CD4-positive, alpha-beta memory T cell (primary cell): ENCODE data around the gene DEPDC7. TPM values are rescaled to one million over a fixed set of nuclear protein-coding genes. Genes with fewer than 3 reads are reported as not detected.

ENCODE experiments used
- CTCF ChIA-PET: fragments of 350-600 bp; sonication (Branson Sonifier 250); formaldehyde crosslinking; loops from one replicate; lab custom pipeline; 2021; ENCODE audit warnings: inconsistent platforms; ENCODE audit not compliant: partially characterized antibody; lab: Charles Lee
- POLR2A ChIA-PET: fragments of 350-600 bp; sonication (Branson Sonifier 250); formaldehyde crosslinking; loops from one replicate; lab custom pipeline; 2021; ENCODE audit not compliant: partially characterized antibody; lab: Charles Lee
- DNase-seq, 5 donors: peaks; one replicate each; pipeline versions ENCODE4 v3.0.0 to v3.0.0-alpha.2; 2020 to 2022; ENCODE audit warnings: mixed read lengths in 1 of 5
- H3K27ac ChIP-seq: one replicate; pipeline ENCODE4 v1.7.0; 2013; ENCODE audit warnings: low read depth, low read length
- H3K27me3 ChIP-seq: 2 replicates; pipeline ENCODE4 v1.7.0; 2013; ENCODE audit warnings: mild to moderate bottlenecking, low read length, moderate library complexity; ENCODE audit not compliant: insufficient read depth
- H3K36me3 ChIP-seq: 2 replicates; pipeline ENCODE4 v1.7.0; 2013; ENCODE audit warnings: mild to moderate bottlenecking, low read length, moderate library complexity; ENCODE audit not compliant: insufficient read depth
- H3K4me1 ChIP-seq: 2 replicates; pipeline ENCODE4 v1.7.0; 2013; ENCODE audit warnings: mild to moderate bottlenecking, low read length, moderate library complexity; ENCODE audit not compliant: insufficient read depth
- H3K4me3 ChIP-seq, 2 donors: one replicate each; pipeline ENCODE4 v1.7.0; 2013; ENCODE audit warnings: low read length in 2 of 2, mild to moderate bottlenecking in 1 of 2
- H3K9me3 ChIP-seq, 2 donors: one replicate each; pipeline ENCODE4 v1.7.0; 2013; ENCODE audit warnings: low read length in 2 of 2, control low read depth in 1 of 2; ENCODE audit not compliant: control insufficient read depth in 1 of 2
- H3K27ac Mint-ChIP-seq, 7 donors: one replicate each; pipeline ENCODE4 v1.8.0; 2020 to 2021; ENCODE audit warnings: mixed read lengths in 7 of 7, mild to moderate bottlenecking in 6 of 7, inconsistent platforms in 3 of 7, moderate library complexity in 3 of 7
- H3K27me3 Mint-ChIP-seq, 2 donors: one replicate each; pipeline ENCODE4 v1.8.0; 2020 to 2021; ENCODE audit warnings: mixed read lengths in 2 of 2
- H3K36me3 Mint-ChIP-seq, 2 donors: one replicate each; pipeline ENCODE4 v1.8.0; 2020 to 2021; ENCODE audit warnings: mixed read lengths in 2 of 2, inconsistent platforms in 1 of 2, mild to moderate bottlenecking in 1 of 2
- H3K4me1 Mint-ChIP-seq, 4 donors: one replicate each; pipeline ENCODE4 v1.8.0; 2020 to 2021; ENCODE audit warnings: mixed read lengths in 4 of 4, mild to moderate bottlenecking in 1 of 4
- H3K4me3 Mint-ChIP-seq, 8 donors: one replicate each; pipeline ENCODE4 v1.8.0; 2020 to 2021; ENCODE audit warnings: mixed read lengths in 8 of 8, mild to moderate bottlenecking in 7 of 8, moderate library complexity in 6 of 8, inconsistent platforms in 3 of 8
- H3K9me3 Mint-ChIP-seq, 8 donors: one replicate each; pipeline ENCODE4 v1.8.0; 2020 to 2021; ENCODE audit warnings: mixed read lengths in 8 of 8, mild to moderate bottlenecking in 5 of 8, inconsistent platforms in 3 of 8, moderate library complexity in 1 of 8
- intact Hi-C: fragments of 100-400 bp; cut with micrococcal nuclease; formaldehyde crosslinking; loops from one replicate; pipeline ENCODE4 v1.15.1; 2023
- polyA plus RNA-seq, 2 donors: library from polyadenylated mRNA; unstranded; fragments of 300-500 nt; fragmentation: Illumina TruSeq; gene quantifications; one replicate each; pipeline ENCODE4 v1.2.3, GENCODE V29; 2021
- total RNA-seq, 2 experiments: library from RNA; stranded (reverse); gene quantifications; one replicate each; pipeline ENCODE4 v1.2.3, GENCODE V29; 2021

Gene DEPDC7
- total and polyA plus RNA-seq, 4 experiments from 2014 or later: 0.37 to 1.9 (median 1.0) TPM

DNA sequence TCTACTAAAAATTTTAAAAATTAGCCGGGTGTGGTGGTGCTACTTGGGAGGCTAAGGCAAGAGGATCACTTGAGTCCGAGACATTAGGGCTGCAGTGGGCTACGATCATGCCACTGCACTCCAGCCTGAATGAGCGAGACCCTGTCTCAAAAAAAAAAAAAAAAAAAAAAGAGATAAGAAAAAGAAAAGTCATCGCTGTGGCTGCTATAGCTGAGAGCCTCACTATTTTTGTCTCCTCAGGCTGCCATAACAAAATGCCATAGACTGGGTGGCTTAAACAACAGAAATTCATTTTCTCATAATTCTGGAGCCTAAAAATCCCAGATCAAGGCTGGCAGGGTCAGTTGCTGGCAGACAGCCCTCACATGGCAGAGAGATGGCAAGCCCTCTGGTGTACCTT lies 30.1 kb upstream of the DEPDC7 start:
- no peak overlapping the region for H3K27ac Mint-ChIP-seq
- Histone ChIP-seq H3K27me3 (no peaks in the 10 kb centered on the region), H3K9me3 (no peaks in the 10 kb centered on the region), H3K4me3 (no peak overlapping the region), H3K27ac (no peak overlapping the region), H3K4me1 (no peaks in the 10 kb centered on the region), H3K36me3 (no peaks in the 10 kb centered on the region)
- H3K4me1 Mint-ChIP-seq: no peaks in the 10 kb centered on the region
- intact Hi-C loops: no loop called here
- peaks cover 0 to 3% (median 0%) of the 10 kb centered on the region in 8 donors for H3K9me3 Mint-ChIP-seq
- CTCF ChIA-PET: interaction anchor here (0.7 to 1.4 kb wide), 2 partner anchors 16 to 80 kb away, joined by 3 read pairs; no protein-coding TSS in a partner anchor
- no peaks in the 10 kb centered on the region for H3K27me3 Mint-ChIP-seq
- H3K36me3 Mint-ChIP-seq: no peaks in the 10 kb centered on the region
- DNase-seq: no peak
- POLR2A ChIA-PET: no interaction called here
- H3K4me3 Mint-ChIP-seq: no peak overlapping the region

DNA sequence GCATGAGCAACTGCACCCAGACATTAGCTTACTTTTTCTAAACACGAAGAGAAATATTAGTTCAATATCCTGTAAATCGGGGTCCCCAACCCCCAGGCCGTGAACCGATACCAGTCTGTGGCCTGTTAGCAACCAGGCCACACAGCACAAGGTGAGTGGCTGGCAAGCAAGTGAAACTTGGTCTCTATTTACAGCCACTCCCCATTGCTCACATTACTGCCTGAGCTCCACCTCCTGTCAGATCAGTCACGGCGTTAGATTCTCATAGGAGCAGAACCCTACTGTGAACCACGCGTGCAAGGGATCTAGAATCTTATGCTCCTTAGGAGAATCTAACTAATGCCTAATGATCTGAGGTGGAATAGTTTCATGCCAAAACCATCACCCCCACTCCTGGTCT lies 27.8 kb upstream of the DEPDC7 start:
- POLR2A ChIA-PET: no interaction called here
- no peaks in the 10 kb centered on the region for H3K36me3 Mint-ChIP-seq
- intact Hi-C loops: no loop called here
- DNase-seq: no peak
- Histone ChIP-seq H3K36me3 (no peaks in the 10 kb centered on the region), H3K4me3 (no peak overlapping the region), H3K9me3 (no peaks in the 10 kb centered on the region), H3K27me3 (no peaks in the 10 kb centered on the region), H3K4me1 (no peaks in the 10 kb centered on the region), H3K27ac (no peak overlapping the region)
- no peaks in the 10 kb centered on the region for H3K4me1 Mint-ChIP-seq
- H3K27ac Mint-ChIP-seq: no peak overlapping the region
- H3K4me3 Mint-ChIP-seq: no peak overlapping the region
- no peaks in the 10 kb centered on the region for H3K27me3 Mint-ChIP-seq
- peaks cover 0 to 14% (median 7%) of the 10 kb centered on the region in 8 donors for H3K9me3 Mint-ChIP-seq
- CTCF ChIA-PET: no interaction called here

DNA sequence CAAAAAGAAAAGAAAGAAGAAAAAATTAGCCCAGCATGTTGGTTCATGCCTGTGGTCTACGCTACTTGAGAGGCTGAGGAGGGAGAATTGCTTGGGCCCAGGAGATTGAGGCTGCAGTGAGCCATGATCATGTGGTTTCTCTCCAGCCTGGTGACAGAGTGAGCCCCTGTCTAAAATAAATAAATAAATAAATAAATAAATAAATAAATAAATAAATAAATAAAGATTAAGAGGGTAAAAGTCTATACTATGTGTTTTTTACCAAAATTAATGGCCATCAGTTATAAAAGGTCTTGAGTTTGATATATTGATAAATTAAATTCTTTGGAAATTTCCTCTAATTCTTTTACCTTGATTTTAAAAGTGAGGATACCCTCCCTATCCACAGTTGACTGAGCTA lies 25.2 kb upstream of the DEPDC7 start:
- ChIA-PET CTCF (no interaction called here), POLR2A (no interaction called here)
- Mint-ChIP-seq H3K4me3 (no peak overlapping the region), H3K27me3 (no peaks in the 10 kb centered on the region), H3K36me3 (no peaks in the 10 kb centered on the region), H3K9me3 (peaks cover 0 to 14% (median 8%) of the 10 kb centered on the region in 8 donors), H3K4me1 (no peaks in the 10 kb centered on the region), H3K27ac (no peak overlapping the region)
- no peak for DNase-seq
- Histone ChIP-seq H3K36me3 (no peaks in the 10 kb centered on the region), H3K27ac (no peak overlapping the region), H3K4me1 (no peaks in the 10 kb centered on the region), H3K27me3 (no peaks in the 10 kb centered on the region), H3K4me3 (no peak overlapping the region), H3K9me3 (no peaks in the 10 kb centered on the region)
- intact Hi-C loops: no loop called here

DNA sequence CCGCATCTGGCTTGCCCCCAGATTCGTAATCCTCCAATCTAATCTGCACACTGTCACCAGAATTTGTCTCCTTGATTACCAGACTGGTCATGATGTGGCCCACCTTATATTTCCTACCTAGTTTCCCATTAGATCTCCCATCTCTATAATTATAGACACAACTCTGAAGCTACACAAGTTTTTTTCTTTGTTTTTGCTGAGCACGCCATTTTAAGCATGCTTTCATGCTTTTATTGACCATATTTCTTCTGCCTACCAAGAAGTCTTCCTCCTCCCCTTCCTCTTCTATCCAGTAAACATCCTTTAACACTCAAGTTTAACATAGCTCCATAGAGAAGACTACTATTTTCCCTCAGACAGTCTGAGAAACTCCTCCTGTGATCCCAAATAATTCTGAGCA lies 24.3 kb upstream of the DEPDC7 start:
- ChIA-PET CTCF (no interaction called here), POLR2A (no interaction called here)
- Histone ChIP-seq H3K27ac (no peak overlapping the region), H3K27me3 (no peaks in the 10 kb centered on the region), H3K4me3 (no peak overlapping the region), H3K4me1 (no peaks in the 10 kb centered on the region), H3K9me3 (no peaks in the 10 kb centered on the region), H3K36me3 (no peaks in the 10 kb centered on the region)
- Mint-ChIP-seq H3K27me3 (no peaks in the 10 kb centered on the region), H3K36me3 (no peaks in the 10 kb centered on the region), H3K4me1 (no peaks in the 10 kb centered on the region), H3K27ac (no peak overlapping the region), H3K4me3 (no peak overlapping the region), H3K9me3 (peaks cover 0 to 14% (median 8%) of the 10 kb centered on the region in 8 donors)
- DNase-seq: no peak
- intact Hi-C loops: no loop called here

DNA sequence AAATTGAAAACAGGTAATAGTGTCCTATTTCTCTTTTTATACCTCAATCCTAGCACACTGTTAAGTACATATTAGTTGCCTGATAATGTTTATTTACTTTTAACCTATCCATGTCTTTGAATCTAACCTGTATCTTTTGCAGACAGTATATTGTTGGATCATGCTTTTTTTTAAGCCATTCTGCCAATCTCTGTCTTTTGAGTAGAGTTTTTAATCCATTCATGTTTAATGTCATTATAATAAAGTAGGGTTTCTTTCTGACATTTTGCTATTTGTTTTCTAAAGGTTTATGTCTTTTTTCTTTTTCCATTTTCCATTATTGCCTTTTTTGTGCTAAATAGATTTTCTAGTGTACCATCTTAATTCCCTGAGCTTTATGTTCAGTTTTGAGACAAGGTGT lies 23.8 kb upstream of the DEPDC7 start:
- Mint-ChIP-seq H3K4me3 (no peak overlapping the region), H3K4me1 (no peaks in the 10 kb centered on the region), H3K27me3 (no peaks in the 10 kb centered on the region), H3K9me3 (peaks cover 0 to 14% (median 8%) of the 10 kb centered on the region in 8 donors), H3K27ac (no peak overlapping the region), H3K36me3 (no peaks in the 10 kb centered on the region)
- H3K9me3 ChIP-seq: no peaks in the 10 kb centered on the region
- no peaks in the 10 kb centered on the region for H3K4me1 ChIP-seq
- intact Hi-C loops: no loop called here
- DNase-seq: no peak
- no peaks in the 10 kb centered on the region for H3K36me3 ChIP-seq
- POLR2A ChIA-PET: no interaction called here
- no peak overlapping the region for H3K27ac ChIP-seq
- CTCF ChIA-PET: no interaction called here
- H3K4me3 ChIP-seq: no peak overlapping the region
- no peaks in the 10 kb centered on the region for H3K27me3 ChIP-seq

- peaks cover 5 to 14% (median 8%) of the 10 kb centered on the region in 8 donors for H3K9me3 Mint-ChIP-seq
- ChIA-PET POLR2A (no interaction called here), CTCF (no interaction called here)
- no peak overlapping the region for H3K4me3 Mint-ChIP-seq
- peaks cover 7 to 10% of the 10 kb centered on the region in 2 donors for H3K27me3 Mint-ChIP-seq
- H3K36me3 Mint-ChIP-seq: no peaks in the 10 kb centered on the region
- H3K4me3 ChIP-seq: no peak overlapping the region
- peaks cover 8% of the 10 kb centered on the region for H3K4me1 ChIP-seq
- H3K27ac Mint-ChIP-seq: no peak overlapping the region
- H3K27ac ChIP-seq: no peak overlapping the region
- H3K27me3 ChIP-seq: no peaks in the 10 kb centered on the region
- no peaks in the 10 kb centered on the region for H3K9me3 ChIP-seq
- H3K36me3 ChIP-seq: no peaks in the 10 kb centered on the region
- peaks cover 6 to 13% (median 8%) of the 10 kb centered on the region in 4 donors for H3K4me1 Mint-ChIP-seq
- no peak for DNase-seq
- intact Hi-C loops: loop anchor here (5.0 kb wide), 1 partner anchor 37 kb away; the partner anchor contains the start of gene TCP11L1
These were observed 15.5 kb upstream of the DEPDC7 start for GRCh38 chr11:33000181-33000580.

DNA sequence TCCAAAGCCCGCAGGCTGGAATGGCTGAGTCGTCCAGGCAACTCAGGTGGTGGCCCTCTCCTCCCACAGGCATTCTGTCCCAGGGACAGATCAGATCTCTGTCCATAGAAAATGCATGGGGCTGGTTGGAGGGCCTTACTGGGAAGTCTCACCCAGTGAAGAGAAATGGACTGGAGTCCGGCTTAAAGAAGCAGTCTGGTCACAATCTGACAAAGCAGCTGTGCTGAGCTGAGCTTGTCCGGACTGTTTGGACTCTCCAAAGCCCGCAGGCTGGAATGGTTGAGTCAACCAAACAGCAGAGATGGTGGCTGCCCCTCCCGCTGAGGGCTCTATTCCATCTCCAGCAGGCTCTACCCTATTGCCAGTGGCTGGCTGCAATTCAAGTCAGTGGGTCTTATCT lies 14.4 kb upstream of the DEPDC7 start:
- H3K9me3 Mint-ChIP-seq: peaks cover 5 to 14% (median 8%) of the 10 kb centered on the region in 8 donors
- Histone ChIP-seq H3K36me3 (no peaks in the 10 kb centered on the region), H3K4me3 (no peak overlapping the region), H3K27ac (no peak overlapping the region), H3K27me3 (no peaks in the 10 kb centered on the region), H3K9me3 (no peaks in the 10 kb centered on the region), H3K4me1 (peaks cover 19% of the 10 kb centered on the region)
- no peak overlapping the region for H3K27ac Mint-ChIP-seq
- H3K4me1 Mint-ChIP-seq: peaks cover 16 to 24% (median 19%) of the 10 kb centered on the region in 4 donors
- no peaks in the 10 kb centered on the region for H3K36me3 Mint-ChIP-seq
- ChIA-PET POLR2A (no interaction called here), CTCF (interaction anchor here (0.8 kb wide), 1 partner anchor 65 kb away, joined by 3 read pairs; no protein-coding TSS in a partner anchor)
- intact Hi-C loops: loop anchor here (5.0 kb wide), 1 partner anchor 36 kb away; the partner anchor contains the start of gene TCP11L1
- no peak overlapping the region for H3K4me3 Mint-ChIP-seq
- DNase-seq: no peak
- H3K27me3 Mint-ChIP-seq: peaks cover 7 to 10% of the 10 kb centered on the region in 2 donors
